WI38 (cell line): ENCODE results near the gene MYO1G.
A peak's percentile ranks its signal among the peaks of the same experiment; 100 is the strongest.

Experiments
- H3K4me3 ChIP-seq: 2 replicates; pipeline ENCODE4 v1.5.1; 2011; ENCODE audit warnings: low read depth, mild to moderate bottlenecking, control low read depth, low read length
- TF ChIP-seq, protein P1 (sequence below): IDR thresholded peaks from 2 replicates; pipeline ENCODE4 v1.5.1; 2012; ENCODE audit warnings: low read depth, mild to moderate bottlenecking, control low read depth, low read length

The MYO1G gene

DNA sequence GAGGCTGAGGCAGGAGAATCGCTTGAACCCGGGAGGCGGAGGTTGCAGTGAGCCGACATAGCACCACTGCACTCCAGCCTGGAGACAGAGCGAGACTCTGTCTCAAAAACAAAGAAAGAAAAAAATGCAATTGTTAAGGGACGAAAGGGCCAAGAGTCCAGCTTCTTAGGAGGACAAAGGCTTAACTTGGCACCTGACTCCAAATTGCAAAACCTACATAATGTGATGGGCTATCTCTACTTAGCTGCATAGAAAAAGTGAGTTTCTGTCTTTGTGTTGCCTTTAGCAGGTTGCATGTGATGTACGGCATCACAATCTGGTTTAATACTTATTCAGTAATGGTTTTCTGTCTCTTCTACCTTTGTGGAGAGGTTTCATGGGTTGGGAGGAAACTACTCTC is 8.6 kb upstream of the MYO1G start:
- no peak overlapping the region for H3K4me3 ChIP-seq
- TF ChIP-seq, protein P1, sequence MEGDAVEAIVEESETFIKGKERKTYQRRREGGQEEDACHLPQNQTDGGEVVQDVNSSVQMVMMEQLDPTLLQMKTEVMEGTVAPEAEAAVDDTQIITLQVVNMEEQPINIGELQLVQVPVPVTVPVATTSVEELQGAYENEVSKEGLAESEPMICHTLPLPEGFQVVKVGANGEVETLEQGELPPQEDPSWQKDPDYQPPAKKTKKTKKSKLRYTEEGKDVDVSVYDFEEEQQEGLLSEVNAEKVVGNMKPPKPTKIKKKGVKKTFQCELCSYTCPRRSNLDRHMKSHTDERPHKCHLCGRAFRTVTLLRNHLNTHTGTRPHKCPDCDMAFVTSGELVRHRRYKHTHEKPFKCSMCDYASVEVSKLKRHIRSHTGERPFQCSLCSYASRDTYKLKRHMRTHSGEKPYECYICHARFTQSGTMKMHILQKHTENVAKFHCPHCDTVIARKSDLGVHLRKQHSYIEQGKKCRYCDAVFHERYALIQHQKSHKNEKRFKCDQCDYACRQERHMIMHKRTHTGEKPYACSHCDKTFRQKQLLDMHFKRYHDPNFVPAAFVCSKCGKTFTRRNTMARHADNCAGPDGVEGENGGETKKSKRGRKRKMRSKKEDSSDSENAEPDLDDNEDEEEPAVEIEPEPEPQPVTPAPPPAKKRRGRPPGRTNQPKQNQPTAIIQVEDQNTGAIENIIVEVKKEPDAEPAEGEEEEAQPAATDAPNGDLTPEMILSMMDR, result no peak

DNA sequence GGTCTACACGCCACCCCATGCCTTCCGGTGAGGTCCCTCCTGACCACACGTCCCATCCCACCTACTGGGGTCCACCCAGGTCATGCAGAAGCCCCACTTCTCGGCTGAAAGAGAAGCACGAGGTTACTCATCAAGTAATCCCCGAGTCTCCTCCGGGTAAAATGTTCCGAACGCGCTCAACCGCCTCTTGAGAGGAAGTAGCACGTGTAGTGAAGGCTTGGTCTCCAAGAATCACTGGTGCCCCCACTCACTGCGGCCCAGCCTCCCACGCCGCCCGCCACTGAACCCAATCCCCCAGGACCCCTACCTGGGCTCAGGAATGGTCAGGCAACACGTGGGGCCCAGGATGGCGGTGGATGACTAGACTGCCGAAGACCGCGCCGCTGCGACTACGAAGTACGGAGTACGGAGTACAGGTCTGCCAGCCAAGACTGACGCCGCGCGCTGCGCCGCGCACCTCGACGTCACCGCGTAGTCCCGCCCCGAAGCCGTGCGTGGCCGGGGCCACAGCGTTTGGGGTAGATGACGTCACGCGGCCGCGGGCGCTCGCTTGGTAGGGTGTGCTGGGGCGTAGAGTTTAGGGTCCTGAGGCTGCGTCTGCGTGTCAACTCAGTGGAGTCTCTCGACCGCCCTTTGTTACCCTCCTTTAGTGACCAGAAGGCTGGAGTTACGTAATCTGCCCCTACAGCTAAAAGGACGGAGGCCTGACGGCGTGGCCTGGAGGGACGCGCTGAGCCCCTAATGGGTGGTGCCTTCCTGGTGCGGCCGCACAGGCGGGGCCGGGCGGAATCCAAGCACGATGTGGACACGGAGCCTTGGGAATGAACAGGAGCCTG is 7.6 kb upstream of the MYO1G start:
- peak overlapping the region; percentile 90 for H3K4me3 ChIP-seq
- TF ChIP-seq, protein P1, result no peak

DNA sequence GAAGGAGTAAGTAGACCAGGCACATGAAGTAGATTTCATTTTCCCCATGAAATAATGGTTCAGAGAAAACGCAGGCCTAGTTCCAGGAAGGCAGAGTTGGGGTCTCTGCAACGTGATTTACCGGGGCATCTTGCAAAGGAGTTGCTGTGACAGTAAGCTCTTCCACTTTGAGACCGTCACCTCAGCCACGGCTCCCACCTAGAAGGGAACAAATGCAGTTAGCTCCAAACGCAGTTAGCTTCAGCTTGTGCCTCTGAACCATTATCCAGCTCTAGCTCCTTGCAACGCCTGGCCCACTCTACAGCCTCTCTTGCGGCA is 7.0 kb upstream of the MYO1G start:
- TF ChIP-seq, protein P1, result no peak

DNA sequence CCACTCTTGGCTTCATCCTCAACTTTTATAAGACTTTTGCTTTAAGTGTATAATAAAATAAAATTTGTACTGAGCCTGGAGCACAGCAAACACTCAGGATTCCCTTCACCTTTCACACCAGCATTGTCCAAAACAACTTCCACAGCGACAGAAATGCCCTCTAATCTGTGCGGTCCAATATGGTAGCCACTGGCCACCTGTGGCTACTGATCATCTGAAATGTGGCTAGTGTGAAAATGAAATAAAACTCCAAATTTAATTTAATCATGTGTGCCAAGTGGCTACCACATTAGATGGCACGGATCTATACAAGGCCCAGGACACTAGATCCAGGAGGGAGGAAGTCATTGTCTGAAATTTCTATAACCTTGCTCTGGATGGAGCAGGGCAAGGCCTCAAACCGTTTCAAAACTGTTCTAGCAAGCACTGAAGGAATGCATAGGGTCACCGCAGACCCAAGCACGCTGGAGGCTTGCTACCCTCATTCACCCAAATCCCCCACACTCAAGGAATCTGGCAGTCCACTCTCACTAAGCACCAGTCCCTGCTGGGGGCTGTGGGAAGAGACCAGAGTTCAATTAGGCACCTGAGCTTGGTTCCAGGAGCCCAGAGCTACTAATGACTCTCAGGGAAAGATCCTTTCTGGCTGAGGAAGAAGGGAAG is 6.3 kb upstream of the MYO1G start:
- TF ChIP-seq, protein P1, result no peak
- H3K4me3 ChIP-seq, result peak overlapping the region; percentile 90

More for the DNA sequence above, 7.0 kb upstream of the MYO1G start:
- H3K4me3 ChIP-seq, result peak overlapping the region; percentile 90

DNA sequence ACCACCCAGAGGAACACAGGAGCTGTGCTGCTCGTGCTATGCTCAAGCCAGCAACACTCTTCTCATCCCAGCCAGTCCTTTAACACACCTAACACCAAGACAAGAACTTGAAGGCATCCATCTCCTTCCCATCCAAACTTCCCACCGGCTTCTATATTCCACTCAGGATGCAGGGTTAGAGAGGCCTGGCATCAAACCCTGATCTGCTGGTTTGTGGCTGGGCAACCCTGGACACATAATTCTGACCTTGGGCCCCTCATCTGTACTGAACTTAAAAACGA is 5.6 kb upstream of the MYO1G start:
- TF ChIP-seq, protein P1, result no peak
- 0 out of 2 replicates have a peak overlapping the region, but pooled peaks have one; percentile 10 for H3K4me3 ChIP-seq

DNA sequence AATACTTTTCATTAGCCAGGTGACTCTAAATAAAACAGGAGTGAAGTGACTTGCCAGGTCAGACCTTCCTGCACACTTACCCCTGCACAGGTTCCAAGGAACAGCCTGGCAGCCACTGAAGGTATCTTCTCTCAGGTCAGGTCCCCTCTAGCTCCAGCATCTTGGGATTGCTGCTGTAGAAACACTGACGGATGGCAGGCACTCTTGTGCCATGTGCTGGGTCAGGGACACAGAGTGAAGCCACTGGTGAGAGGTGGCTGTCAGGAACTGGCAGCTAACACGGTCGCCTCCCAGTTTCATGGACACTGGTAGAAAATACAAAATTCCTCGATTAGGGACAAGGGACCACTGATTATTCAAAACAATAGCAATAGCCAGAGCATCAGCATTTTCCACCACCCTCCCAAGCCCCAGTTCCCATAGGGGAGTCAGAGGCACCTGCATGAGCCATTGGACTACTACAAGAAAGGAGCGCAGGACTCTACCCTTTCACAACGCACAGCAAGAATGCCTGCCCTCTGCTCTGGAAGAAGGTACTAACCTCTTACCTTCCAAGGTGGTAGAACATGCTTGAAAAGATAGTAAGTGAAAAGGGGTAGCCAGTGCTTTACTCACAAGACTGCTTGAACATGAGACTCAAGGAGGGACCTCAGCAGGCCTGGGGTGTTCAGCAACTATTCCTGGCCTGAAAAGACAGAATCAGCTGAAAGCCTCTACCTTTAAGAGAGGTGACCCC is 5.1 kb upstream of the MYO1G start:
- TF ChIP-seq, protein P1, result no peak
- no peak overlapping the region for H3K4me3 ChIP-seq

DNA sequence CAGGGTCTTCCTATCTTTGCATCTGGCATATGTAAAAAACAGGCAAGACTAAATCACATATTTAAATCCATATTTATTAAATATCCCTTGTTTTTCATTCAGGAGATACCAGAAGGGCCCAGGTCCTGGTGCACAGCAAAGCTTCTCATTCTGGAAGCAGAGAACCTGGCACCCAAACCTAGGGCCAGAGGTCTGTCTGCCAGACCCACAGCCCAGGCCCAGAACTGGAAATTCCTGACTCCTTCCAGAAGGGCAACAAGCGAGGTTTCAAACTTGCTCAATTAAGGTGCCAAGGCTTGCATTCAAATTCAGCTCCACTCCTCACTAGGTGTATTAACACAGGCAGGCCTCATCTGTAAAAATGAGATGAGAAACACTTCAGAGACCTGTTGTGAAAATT is 4.2 kb upstream of the MYO1G start:
- H3K4me3 ChIP-seq, result no peak overlapping the region
- TF ChIP-seq, protein P1, result no peak
